GM19023 (cell line): ENCODE results near the gene TMSB4Y.

Source experiments
- ATAC-seq: cut with Tn5 transposase; IDR thresholded peaks from one replicate; pipeline ENCODE4 v1.9.1; 2021; ENCODE audit warnings: mild to moderate bottlenecking, moderate library complexity; ENCODE audit not compliant: unreplicated experiment

Gene TMSB4Y

GRCh38 chrY:13703568-13703968, at the start of gene TMSB4Y:
TMSB4Y (plus strand) TSS chrY:13703899.
- ATAC-seq = no peak

GRCh38 chrY:13664162-13664561, 39.5 kb upstream of the TMSB4Y start:
- no peak for ATAC-seq

- no peak for ATAC-seq
These were observed 32.6 kb upstream of the TMSB4Y start for GRCh38 chrY:13671122-13671521.

- no peak for ATAC-seq
These were observed 1.4 kb upstream of the TMSB4Y start for GRCh38 chrY:13702276-13702675.

- ATAC-seq = no peak
These were observed 627 bp downstream of the TMSB4Y start for GRCh38 chrY:13704121-13704930.

- no peak for ATAC-seq
These were observed 1.5 kb downstream of the TMSB4Y start for GRCh38 chrY:13705197-13705596.

- ATAC-seq = no peak
These were observed 4.3 kb downstream of the TMSB4Y start for GRCh38 chrY:13708038-13708437.

GRCh38 chrY:13718996-13719395, 15.3 kb downstream of the TMSB4Y start:
- ATAC-seq = no peak

GRCh38 chrY:13729517-13729916, 25.8 kb downstream of the TMSB4Y start:
- no peak for ATAC-seq

GRCh38 chrY:13738618-13739017, 34.9 kb downstream of the TMSB4Y start:
- no peak for ATAC-seq

GRCh38 chrY:13751289-13752071, 47.8 kb downstream of the TMSB4Y start:
- no peak for ATAC-seq

- no peak for ATAC-seq
These were observed 51.0 kb downstream of the TMSB4Y start for GRCh38 chrY:13754661-13755060.
